Activated CD8-positive, alpha-beta T cell treated with anti-CD3 and anti-CD28 coated beads for 36 hours (primary cell): ENCODE data around the gene VAMP1. TPM values are rescaled to one million over a fixed set of nuclear protein-coding genes. Genes with fewer than 3 reads are reported as not detected.

ENCODE experiments used
- ATAC-seq: fragments of 200-7000 bp; cut with Tn5 transposase; one replicate; pipeline ENCODE4 v1.10.0; 2021; ENCODE audit warnings: mild to moderate bottlenecking, moderate library complexity
- CTCF ChIA-PET: fragments of 350-600 bp; sonication (Branson Sonifier 250); formaldehyde crosslinking; loops from one replicate; lab custom pipeline; 2021; ENCODE audit warnings: antibody characterized with exemption; lab: Charles Lee
- POLR2A ChIA-PET: fragments of 350-600 bp; sonication (Branson Sonifier 250); formaldehyde crosslinking; loops from one replicate; lab custom pipeline; 2021; ENCODE audit warnings: antibody characterized with exemption; lab: Charles Lee
- DNase-seq: peaks from one replicate; pipeline ENCODE4 v3.0.0-alpha.2; 2020
- H3K27ac Mint-ChIP-seq: one replicate; pipeline ENCODE4 v1.8.0; 2021; ENCODE audit warnings: mild to moderate bottlenecking, mixed read lengths
- H3K27me3 Mint-ChIP-seq: one replicate; pipeline ENCODE4 v1.8.0; 2021; ENCODE audit warnings: mixed read lengths
- H3K36me3 Mint-ChIP-seq: one replicate; pipeline ENCODE4 v1.8.0; 2021; ENCODE audit warnings: low read depth, mixed read lengths
- H3K4me1 Mint-ChIP-seq: one replicate; pipeline ENCODE4 v1.8.0; 2021; ENCODE audit warnings: low read depth, mixed read lengths
- H3K4me3 Mint-ChIP-seq: one replicate; pipeline ENCODE4 v1.8.0; 2021; ENCODE audit warnings: mild to moderate bottlenecking, moderate library complexity, mixed read lengths
- H3K9me3 Mint-ChIP-seq: one replicate; pipeline ENCODE4 v1.8.0; 2021; ENCODE audit warnings: mixed read lengths
- CTCF ChIP-seq: fragments of 200-600 bp; IDR thresholded peaks from one replicate; pipeline ENCODE4 v1.8.0; 2022; ENCODE audit warnings: antibody characterized with exemption, mild to moderate bottlenecking
- intact Hi-C: fragments of 100-400 bp; cut with micrococcal nuclease; formaldehyde crosslinking; loops from one replicate; pipeline ENCODE4 v1.10.0; 2022
- total RNA-seq, 2 experiments: library from RNA; stranded (reverse); gene quantifications; one replicate each; pipeline ENCODE4 v1.2.3, GENCODE V29; 2021

Gene VAMP1
- total RNA-seq, 2 experiments from 2014 or later: 50.0 to 51.2 TPM

GRCh38 chr12:6462234-6462995, 8.1 kb downstream of the VAMP1 start:
- H3K9me3 Mint-ChIP-seq: no peaks in the 10 kb centered on the region
- H3K36me3 Mint-ChIP-seq: peaks cover 95% of the 10 kb centered on the region
- CTCF ChIA-PET: interaction anchor here (1.0 to 7.5 kb wide), 13 partner anchors 8 to 136 kb away, joined by 3 to 101 read pairs (median 5); partner anchors contain the start of genes TAPBPL and VAMP1
- POLR2A ChIA-PET: interaction anchor here (0.9 to 14.3 kb wide), 14 partner anchors 7 to 126 kb away, joined by 3 to 267 read pairs (median 12); partner anchors contain the start of genes CD27, GAPDH, MRPL51 and TAPBPL
- H3K4me3 Mint-ChIP-seq: peak overlapping the region; percentile 76
- H3K4me1 Mint-ChIP-seq: peaks cover 84% of the 10 kb centered on the region
- intact Hi-C loops: loop anchor here (2.0 to 10.0 kb wide), 2 partner anchors 36 to 128 kb away; no protein-coding TSS in a partner anchor
- H3K27ac Mint-ChIP-seq: peak overlapping the region; percentile 97
- TF ChIP-seq CTCF: no peak
- H3K27me3 Mint-ChIP-seq: no peaks in the 10 kb centered on the region
- DNase-seq (peak; percentile 67), ATAC-seq (peak; percentile 28)

- CTCF ChIA-PET: interaction anchor here (1.0 to 7.5 kb wide), 14 partner anchors 9 to 135 kb away, joined by 3 to 101 read pairs (median 4); partner anchors contain the start of genes CD27, TAPBPL and VAMP1
Measured at GRCh38 chr12:6461401-6462233, 8.9 kb downstream of the VAMP1 start.

GRCh38 chr12:6460751-6461371, 9.6 kb downstream of the VAMP1 start:
- ATAC-seq (peak; percentile 16), DNase-seq (peak; percentile 64)
- no peaks in the 10 kb centered on the region for H3K27me3 Mint-ChIP-seq
- H3K4me1 Mint-ChIP-seq: peaks cover 80% of the 10 kb centered on the region
- H3K9me3 Mint-ChIP-seq: no peaks in the 10 kb centered on the region
- H3K27ac Mint-ChIP-seq: peak overlapping the region; percentile 97
- intact Hi-C loops: loop anchor here (10.0 kb wide), 1 partner anchor 126 kb away; no protein-coding TSS in a partner anchor
- POLR2A ChIA-PET: interaction anchor here (0.9 to 14.3 kb wide), 16 partner anchors 9 to 142 kb away, joined by 3 to 267 read pairs (median 10); partner anchors contain the start of genes CD27, GAPDH, MRPL51 and TAPBPL
- CTCF ChIA-PET: interaction anchor here (0.9 to 7.5 kb wide), 12 partner anchors 9 to 135 kb away, joined by 3 to 101 read pairs (median 4); partner anchors contain the start of genes CD27, TAPBPL and VAMP1
- TF ChIP-seq CTCF: no peak
- peaks cover 91% of the 10 kb centered on the region for H3K36me3 Mint-ChIP-seq
- peak overlapping the region; percentile 76 for H3K4me3 Mint-ChIP-seq

More at GRCh38 chr12:6461401-6462233, 8.9 kb downstream of the VAMP1 start:
- no peak for TF ChIP-seq CTCF
- Mint-ChIP-seq H3K36me3 (peaks cover 94% of the 10 kb centered on the region), H3K4me3 (peak overlapping the region; percentile 76), H3K9me3 (no peaks in the 10 kb centered on the region), H3K27ac (peak overlapping the region; percentile 97), H3K27me3 (no peaks in the 10 kb centered on the region), H3K4me1 (peaks cover 83% of the 10 kb centered on the region)
- DNase-seq (peak; percentile 96), ATAC-seq (peak; percentile 81)
- intact Hi-C loops: loop anchor here (2.0 to 10.0 kb wide), 2 partner anchors 35 to 127 kb away; no protein-coding TSS in a partner anchor
- POLR2A ChIA-PET: interaction anchor here (0.9 to 14.3 kb wide), 16 partner anchors 8 to 143 kb away, joined by 3 to 267 read pairs (median 10); partner anchors contain the start of genes CD27, GAPDH, MRPL51 and TAPBPL

- Mint-ChIP-seq H3K9me3 (no peaks in the 10 kb centered on the region), H3K4me3 (peak overlapping the region; percentile 11), H3K27me3 (no peaks in the 10 kb centered on the region), H3K27ac (peak overlapping the region; percentile 60), H3K4me1 (peaks cover 80% of the 10 kb centered on the region), H3K36me3 (peaks cover 92% of the 10 kb centered on the region)
- ChIA-PET CTCF (interaction anchor here (0.8 to 6.6 kb wide), 3 partner anchors 16 to 79 kb away, joined by 4 to 101 read pairs (median 8); no protein-coding TSS in a partner anchor), POLR2A (interaction anchor here (1.1 to 14.3 kb wide), 6 partner anchors 10 to 77 kb away, joined by 3 to 267 read pairs (median 72); partner anchors contain the start of genes CD27, GAPDH and VAMP1)
- ATAC-seq: no peak
- intact Hi-C loops: no loop called here
- DNase-seq: no peak
- no peak for TF ChIP-seq CTCF
Measured at GRCh38 chr12:6459004-6459337, 11.5 kb downstream of the VAMP1 start.
